Measurements from ENCODE around the gene ABCA6.
"Not testable (repeated sequence)": the region's sequence is repeated elsewhere in the genome, so short reads cannot be mapped to it uniquely, and the experiment has no call there.

ABCA6 gene

GRCh38 chr17:69141431-69142174 lies at the start of gene ABCA6:
Gene ABCA6, minus strand, starts transcription at chr17:69141895. Its CDS starts 1,192 bp downstream, at chr17:69140703.
- peak; percentile 35 for DNase-seq (ENCODE audit: low read depth)

- no peak for DNase-seq (ENCODE audit: low read depth)
Measured at GRCh38 chr17:69188796-69189195, 47.1 kb upstream of the ABCA6 start.

GRCh38 chr17:69188064-69188463 lies 46.4 kb upstream of the ABCA6 start:
- no peak for DNase-seq (ENCODE audit: low read depth)

- DNase-seq (ENCODE audit: low read depth): no peak
Measured at GRCh38 chr17:69187294-69187693, 45.6 kb upstream of the ABCA6 start.

GRCh38 chr17:69179227-69179952 lies 37.7 kb upstream of the ABCA6 start:
- no peak for DNase-seq (ENCODE audit: low read depth)

GRCh38 chr17:69176457-69176795 lies 34.7 kb upstream of the ABCA6 start:
- DNase-seq (ENCODE audit: low read depth): no peak

GRCh38 chr17:69175625-69176456 lies 34.1 kb upstream of the ABCA6 start:
- peak; percentile 33 for DNase-seq (ENCODE audit: low read depth)

- no peak for DNase-seq (ENCODE audit: low read depth)
Measured at GRCh38 chr17:69175262-69175624, 33.5 kb upstream of the ABCA6 start.

- DNase-seq (ENCODE audit: low read depth): no peak
Measured at GRCh38 chr17:69173118-69173517, 31.4 kb upstream of the ABCA6 start.

GRCh38 chr17:69170377-69170776 lies 28.7 kb upstream of the ABCA6 start:
- DNase-seq (ENCODE audit: low read depth): no peak

GRCh38 chr17:69168642-69169041 lies 26.9 kb upstream of the ABCA6 start:
- not testable (repeated sequence) for DNase-seq (ENCODE audit: low read depth)

GRCh38 chr17:69166957-69167356 lies 25.3 kb upstream of the ABCA6 start:
- DNase-seq (ENCODE audit: low read depth): no peak

GRCh38 chr17:69164206-69164605 lies 22.5 kb upstream of the ABCA6 start:
- no peak for DNase-seq (ENCODE audit: low read depth)

- DNase-seq (ENCODE audit: low read depth): no peak
Measured at GRCh38 chr17:69159418-69159817, 17.7 kb upstream of the ABCA6 start.

GRCh38 chr17:69154267-69154666 lies 12.6 kb upstream of the ABCA6 start:
- DNase-seq (ENCODE audit: low read depth): no peak

- no peak for DNase-seq (ENCODE audit: low read depth)
Measured at GRCh38 chr17:69150333-69150732, 8.6 kb upstream of the ABCA6 start.

- DNase-seq (ENCODE audit: low read depth): no peak
Measured at GRCh38 chr17:69147460-69147859, 5.8 kb upstream of the ABCA6 start.

GRCh38 chr17:69144331-69145255 lies 2.9 kb upstream of the ABCA6 start:
- DNase-seq (ENCODE audit: low read depth): no peak

- DNase-seq (ENCODE audit: low read depth): no peak
Measured at GRCh38 chr17:69143683-69144231, 2.1 kb upstream of the ABCA6 start.

- no peak for DNase-seq (ENCODE audit: low read depth)
Measured at GRCh38 chr17:69143151-69143550, 1.5 kb upstream of the ABCA6 start.

- DNase-seq (ENCODE audit: low read depth): peak; percentile 72
Measured at GRCh38 chr17:69142175-69142802, 594 bp upstream of the ABCA6 start.
